Measurements from ENCODE around the gene MED12L. TPM values are rescaled to one million over a fixed set of nuclear protein-coding genes. Genes with fewer than 3 reads are reported as not detected.

Gene MED12L
- total RNA-seq, 2 experiments from 2014 or later: 1.5 to 1.8 TPM

DNA sequence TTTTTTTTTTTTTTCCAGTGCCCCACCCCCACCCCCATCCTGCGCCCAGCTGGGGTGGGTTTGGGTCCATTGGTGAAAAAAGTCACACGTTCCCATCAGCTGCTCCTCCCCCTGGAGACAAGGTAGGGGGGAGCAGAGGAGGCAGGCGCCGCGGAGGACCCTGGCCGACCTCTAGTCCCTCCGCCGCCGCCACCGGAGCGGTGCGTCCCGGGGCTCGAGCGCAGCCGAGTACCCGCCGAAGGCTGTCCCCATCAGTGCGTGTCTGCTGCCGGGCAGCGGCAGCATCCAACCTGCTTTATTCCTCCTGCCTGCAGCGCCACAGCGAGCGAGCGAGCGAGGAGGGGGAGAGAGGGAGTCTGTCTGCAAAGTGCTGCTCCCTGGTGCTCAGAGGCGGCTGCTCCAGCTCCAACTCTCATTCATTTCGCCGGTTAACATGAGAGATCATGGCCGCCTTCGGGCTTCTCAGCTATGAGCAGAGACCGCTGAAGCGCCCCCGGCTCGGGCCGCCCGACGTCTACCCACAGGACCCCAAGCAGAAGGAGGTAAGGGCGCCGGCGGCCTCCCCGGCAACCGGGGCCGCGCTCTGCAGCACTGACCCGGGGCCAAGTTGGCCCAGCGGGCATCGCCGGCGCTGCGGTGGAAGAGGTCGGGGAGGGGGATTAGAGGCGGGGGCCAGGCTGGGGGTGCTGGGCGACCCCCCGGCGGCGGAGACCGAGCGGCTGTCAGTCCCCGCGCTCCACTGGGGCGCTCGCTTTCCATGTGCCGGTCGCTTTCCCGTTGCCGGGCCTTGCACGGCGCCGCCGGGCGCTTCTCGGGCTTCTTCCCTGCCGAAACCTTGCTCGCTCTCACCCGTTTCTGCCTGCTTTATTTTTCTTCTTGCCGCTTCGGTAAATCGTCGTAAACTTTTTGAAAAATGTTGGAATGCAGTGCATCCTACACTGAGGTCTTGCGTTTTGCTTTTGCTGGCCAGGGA lies 1.3 kb downstream of the MED12L start:
- CTCF ChIA-PET: interaction anchor here (0.6 to 3.2 kb wide), 7 partner anchors 8 to 337 kb away, joined by 3 to 12 read pairs (median 3); no protein-coding TSS in a partner anchor
- POLR2A ChIA-PET: interaction anchor here (0.6 to 1.5 kb wide), 2 partner anchors 47 to 230 kb away, joined by 3 to 4 read pairs; partner anchors contain the start of gene GPR87

DNA sequence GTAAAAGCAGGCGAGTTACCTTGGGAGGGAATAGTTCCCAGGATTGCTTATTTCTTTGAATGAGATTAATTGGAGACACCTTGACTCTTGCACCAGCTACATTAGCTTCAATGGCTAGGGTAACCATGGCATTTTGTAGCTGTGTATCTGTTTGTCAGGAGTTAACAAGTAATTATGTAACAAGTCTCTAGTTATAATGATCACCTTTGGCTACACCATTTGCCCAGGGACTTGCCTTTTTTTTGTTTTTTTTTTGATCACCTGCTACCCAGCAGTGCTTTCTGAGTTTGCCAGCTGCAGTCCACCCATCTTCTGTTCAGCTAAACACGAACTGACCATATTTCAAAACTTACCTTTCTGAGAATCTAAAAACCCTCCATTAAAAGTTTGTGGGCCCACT lies 2.2 kb downstream of the MED12L start:
- ChIA-PET POLR2A (interaction anchor here (0.6 kb wide), 2 partner anchors 142 to 680 kb away, joined by 4 read pairs; partner anchors contain the start of gene TSC22D2), CTCF (interaction anchor here (0.6 kb wide), 1 partner anchor 20 kb away, joined by 3 read pairs; no protein-coding TSS in a partner anchor)

DNA sequence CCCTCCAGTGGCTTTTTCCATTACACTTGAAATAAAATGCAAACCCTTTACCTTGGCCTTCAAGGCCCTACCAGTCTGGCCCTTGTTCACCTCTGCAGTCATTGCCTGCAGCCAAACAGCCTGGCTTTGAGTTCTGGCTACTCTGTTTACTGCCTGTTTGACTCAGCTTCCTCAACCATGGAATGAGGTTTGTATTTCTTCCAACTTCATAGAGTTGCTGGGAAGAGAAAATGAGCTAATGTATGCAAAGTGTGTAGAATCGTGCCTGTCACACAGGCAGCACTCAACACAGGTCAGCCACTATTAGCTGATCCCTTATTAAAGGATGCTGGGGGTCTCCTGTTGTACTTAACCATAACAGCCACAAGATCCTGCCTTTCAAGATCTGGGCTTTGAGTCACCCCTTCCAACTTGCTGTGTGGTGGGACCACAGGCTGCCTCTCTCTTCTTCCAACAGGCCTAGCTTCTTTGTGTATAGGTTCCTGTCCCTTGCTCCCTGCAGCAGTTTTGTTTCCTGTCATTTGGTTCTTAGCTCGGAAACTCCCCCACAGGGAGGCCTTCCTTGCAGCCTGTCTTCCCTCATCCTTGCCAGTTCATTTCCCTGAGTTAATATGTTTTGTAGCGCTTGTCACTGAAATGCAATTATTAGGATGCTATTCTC lies 6.4 kb downstream of the MED12L start:
- CTCF ChIA-PET: interaction anchor here (0.6 kb wide), 1 partner anchor 21 kb away, joined by 3 read pairs; no protein-coding TSS in a partner anchor
- POLR2A ChIA-PET: no interaction called here

DNA sequence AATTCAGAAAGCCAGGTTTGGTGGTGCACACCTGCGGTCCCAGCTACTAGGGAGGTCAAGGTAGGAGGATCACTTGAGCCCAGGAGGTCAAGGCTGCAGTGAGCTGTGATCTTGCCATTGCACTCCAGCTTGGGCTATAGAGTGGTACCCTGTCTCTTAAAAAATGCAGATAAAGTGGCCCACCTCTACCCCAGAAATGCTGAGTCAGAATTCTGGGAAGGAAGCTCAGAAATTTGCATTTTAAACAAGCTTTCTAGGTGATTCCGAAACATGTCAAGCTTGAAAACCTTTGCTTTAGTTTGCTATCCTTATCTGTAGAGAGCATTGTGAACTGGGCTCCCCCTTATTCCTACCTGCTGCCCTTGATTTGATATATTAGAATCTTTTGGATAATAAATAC lies 7.7 kb downstream of the MED12L start:
- CTCF ChIA-PET: interaction anchor here (4.1 kb wide), 1 partner anchor 8 kb away, joined by 12 read pairs; the partner anchor contains the start of gene MED12L
- POLR2A ChIA-PET: no interaction called here

DNA sequence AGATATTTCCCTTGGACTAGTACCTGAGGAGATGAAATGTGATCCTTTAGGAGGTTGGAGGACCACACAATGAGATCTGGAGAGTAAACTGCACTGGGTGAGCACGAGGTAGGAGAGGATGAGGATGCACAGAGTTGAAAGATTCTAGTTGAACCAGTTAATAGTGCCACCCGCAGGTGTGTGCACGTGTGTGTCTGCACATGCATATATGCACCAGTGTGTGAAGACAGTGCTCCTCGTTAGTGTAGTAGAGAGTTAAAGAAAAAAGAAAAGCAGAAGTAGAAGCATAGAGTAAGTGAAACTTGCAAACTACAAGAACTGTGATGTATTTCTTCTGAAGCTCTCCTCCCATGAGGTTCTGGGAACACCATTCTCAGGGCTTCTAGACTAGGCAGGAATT lies 8.4 kb downstream of the MED12L start:
- POLR2A ChIA-PET: no interaction called here
- CTCF ChIA-PET: interaction anchor here (4.1 kb wide), 1 partner anchor 8 kb away, joined by 12 read pairs; the partner anchor contains the start of gene MED12L

DNA sequence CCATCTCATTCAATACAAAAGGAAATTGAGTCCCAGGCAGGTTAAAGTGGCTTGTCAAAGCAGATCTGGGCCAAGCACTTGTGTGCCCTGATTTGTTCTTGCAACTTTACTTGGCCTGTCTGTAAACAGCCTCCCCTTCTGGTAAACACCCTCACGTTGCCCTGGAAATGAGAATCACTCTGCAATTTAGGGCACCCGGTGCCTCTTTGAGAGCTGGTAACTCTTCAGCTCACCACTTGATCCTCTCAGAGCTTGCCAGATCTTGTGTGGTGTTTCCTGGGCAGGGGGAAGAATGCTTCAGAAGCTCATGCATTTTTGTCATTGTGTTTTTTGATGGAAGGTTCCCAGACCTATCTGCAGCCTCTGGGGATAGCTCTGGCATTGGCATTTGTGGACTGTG lies 11.3 kb downstream of the MED12L start:
- POLR2A ChIA-PET: interaction anchor here (0.6 kb wide), 2 partner anchors 21 to 46 kb away, joined by 4 read pairs; no protein-coding TSS in a partner anchor
- CTCF ChIA-PET: interaction anchor here (4.1 kb wide), 1 partner anchor 11 kb away, joined by 12 read pairs; the partner anchor contains the start of gene MED12L

DNA sequence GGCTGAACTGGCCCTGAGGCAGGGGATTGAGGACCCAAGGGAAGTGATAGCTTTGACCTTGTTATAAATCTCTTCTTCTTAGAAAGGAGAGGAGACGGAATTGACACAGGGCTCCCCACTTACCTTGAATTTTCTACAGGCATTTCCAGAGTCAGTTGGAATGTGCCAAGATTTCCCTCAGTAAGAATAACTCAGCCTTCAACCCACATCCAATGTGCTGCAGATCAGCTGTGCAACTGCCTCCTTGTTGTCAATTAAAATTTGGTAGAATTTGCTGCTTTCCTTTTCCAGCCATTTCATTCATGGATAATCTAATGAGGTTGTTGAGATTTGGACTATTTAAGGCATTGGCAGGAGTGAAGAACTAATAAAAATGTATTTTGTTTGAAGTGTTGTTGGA lies 14.6 kb downstream of the MED12L start:
- ChIA-PET CTCF (no interaction called here), POLR2A (no interaction called here)

DNA sequence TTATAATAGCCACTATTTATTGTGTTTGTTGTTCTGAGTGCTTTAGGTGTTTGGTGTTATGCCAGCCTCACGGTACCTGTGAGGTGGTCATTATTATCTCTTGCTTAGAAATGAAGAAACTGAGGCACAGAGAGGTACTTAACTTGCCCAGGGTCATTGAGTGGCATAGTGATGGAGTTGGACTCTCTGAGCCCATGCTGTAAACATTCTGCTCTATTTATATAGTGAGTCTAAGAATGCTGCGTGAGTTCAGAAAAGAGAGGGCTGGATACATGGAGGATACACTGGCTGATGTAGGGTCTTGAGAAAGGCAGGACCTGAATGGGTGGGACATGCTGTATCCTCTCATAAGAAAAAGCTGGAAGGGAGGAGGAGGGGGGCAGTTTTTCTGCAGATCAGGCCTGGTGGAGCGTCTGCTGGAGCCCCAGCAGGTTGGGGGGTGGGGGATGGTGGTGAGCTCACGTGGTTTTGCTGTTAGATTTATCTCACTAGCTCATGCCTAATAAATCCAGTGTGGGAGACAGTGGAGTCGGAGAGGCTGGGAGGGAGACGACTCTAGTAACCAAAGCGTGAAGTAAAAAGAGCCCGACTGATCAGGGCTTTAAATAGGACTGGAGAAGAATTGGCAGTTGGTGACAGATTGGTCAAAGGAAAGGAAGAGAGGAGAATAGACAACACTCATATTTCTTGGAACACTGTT lies 16.0 kb downstream of the MED12L start:
- POLR2A ChIA-PET: no interaction called here

DNA sequence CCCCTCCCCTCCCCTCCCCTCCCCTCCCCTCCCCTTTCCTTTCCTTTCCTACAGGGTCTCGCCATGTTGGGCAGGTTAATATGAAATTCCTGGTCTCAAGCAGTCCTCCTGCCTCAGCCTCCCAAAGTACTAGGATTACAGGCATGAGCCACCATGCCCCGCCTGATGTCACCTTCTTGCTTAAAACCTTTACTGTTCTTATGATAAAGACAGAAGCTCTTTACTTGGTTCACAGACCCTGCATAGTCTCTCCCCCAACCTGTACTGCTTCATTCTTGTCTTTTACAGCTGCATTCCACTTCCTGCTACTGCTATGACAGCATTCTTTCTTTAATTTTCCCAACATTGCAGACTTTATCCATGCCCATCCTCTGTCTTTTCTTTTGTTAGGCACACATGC lies 20.8 kb downstream of the MED12L start:
- CTCF ChIA-PET: no interaction called here
- POLR2A ChIA-PET: no interaction called here

More for the DNA sequence above, 16.0 kb downstream of the MED12L start:
- CTCF ChIA-PET: no interaction called here

DNA sequence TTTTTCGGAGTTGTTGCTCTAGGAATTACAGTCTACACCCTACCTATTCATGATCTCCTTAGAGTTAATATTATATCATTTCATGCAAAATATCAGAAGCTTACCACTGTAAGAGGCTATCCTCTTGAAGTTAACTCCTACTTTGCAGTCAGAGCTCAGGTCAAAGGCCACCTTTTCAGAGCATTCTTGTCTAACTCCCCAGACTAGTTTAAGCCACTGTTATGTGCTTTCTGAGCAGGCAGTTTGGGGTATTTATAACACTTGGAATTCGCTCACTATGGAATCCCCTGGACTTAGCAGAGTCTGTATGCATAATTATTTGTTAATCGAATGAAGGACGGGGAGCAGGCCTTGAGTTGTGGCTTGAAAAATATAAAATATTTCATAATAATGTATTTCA lies 21.7 kb downstream of the MED12L start:
- CTCF ChIA-PET: no interaction called here
- POLR2A ChIA-PET: no interaction called here

DNA sequence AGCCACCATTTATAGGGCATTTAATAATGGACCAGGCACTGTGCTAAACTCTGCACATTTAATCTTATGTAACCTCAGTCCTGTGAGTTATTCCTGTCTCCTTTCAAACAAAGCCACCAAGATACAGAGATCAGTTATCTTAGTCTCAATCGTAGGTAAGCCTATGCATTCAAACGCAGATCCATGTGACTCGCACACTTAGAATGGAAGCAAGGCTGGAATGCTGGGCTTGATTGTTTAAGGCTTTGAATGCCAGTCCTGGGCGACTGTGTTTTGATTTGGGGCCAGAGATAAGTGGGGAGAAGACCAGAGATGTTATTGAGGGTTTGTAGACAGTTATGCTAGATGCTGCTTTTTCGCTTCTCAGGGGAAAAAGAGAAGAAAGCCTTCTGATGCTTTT lies 22.2 kb downstream of the MED12L start:
- CTCF ChIA-PET: no interaction called here
- POLR2A ChIA-PET: no interaction called here

DNA sequence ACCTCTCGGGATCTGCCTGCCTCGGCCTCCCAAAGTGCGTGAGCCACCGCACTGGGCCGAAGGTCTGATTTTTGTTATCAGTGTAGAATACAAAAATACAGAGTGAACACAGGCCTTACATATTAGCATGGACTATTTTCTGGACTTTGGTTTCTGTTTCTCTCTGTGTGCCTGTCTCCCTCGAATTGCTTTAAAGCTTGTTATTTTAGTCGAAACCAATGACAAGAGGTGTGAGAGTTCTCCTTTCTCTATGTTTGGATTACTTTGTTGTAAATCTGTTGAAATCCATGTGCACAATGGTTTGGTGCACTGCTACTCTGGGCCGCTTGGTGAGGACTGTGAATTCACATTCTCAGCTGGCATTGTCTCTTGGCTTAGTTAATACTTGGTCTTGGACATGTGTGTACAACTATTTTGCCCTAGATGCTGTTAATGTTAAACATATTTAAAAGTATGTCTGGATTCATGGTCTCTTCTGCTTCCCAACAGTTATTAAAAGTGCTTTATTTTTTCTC lies 23.9 kb downstream of the MED12L start:
- ChIA-PET POLR2A (no interaction called here), CTCF (interaction anchor here (0.9 kb wide), 1 partner anchor 23 kb away, joined by 3 read pairs; no protein-coding TSS in a partner anchor)

DNA sequence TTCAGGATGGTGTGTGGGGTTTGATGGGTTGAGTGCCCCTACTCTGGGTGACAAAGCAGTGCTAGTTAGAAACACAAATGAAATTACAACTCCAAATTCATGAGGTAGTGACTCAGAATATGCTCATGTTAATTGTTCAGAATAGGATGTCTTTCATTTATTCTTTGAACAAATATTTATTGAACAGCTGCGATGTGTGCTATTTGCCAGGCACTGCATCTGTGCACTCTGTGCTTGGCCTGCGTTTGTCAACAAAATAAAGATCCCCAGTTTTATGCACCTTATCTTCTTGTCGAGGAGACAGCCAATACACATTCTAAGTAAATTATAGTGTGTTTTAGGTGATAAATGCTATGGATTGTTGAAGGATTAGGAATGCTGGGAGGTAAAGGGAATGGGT lies 27.3 kb downstream of the MED12L start:
- POLR2A ChIA-PET: no interaction called here
- CTCF ChIA-PET: no interaction called here

DNA sequence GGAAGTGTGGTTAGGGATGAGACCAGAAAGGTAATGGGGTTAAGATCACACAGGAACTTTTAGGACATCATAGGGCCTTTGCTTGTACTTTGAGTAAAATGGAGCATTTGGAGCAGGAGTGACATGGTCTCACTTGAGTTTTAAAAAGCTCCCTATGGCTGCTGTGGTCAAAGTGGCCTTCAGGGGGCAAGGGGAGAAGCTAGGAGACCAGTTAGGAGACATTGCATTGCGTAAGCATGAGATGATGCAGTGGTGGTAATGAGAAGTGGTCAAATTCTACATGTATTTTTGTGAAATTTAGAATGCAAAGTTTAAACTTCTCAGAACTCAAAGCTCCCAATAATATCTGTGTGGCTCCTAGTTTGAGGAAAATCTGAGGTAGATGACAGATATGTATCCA lies 27.9 kb downstream of the MED12L start:
- CTCF ChIA-PET: no interaction called here
- POLR2A ChIA-PET: no interaction called here

DNA sequence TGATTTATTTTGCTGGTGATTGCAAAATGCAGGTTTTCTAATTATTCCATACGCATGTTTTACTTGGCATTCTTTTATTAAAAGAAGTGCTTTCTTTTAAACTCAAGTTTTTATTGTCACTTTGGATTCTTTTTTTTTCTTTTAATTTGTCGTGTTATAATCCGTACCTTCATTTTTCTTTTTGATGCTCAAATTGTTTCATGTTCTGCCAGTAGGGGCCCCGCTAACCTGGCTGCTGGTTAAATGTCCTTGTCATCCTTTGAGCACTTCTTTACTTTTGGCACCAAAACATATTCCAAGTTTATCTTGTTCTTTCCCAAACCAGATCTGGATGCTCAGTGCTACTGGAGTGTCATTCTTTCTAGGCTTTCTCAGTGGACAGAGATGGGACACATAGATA lies 31.6 kb downstream of the MED12L start:
- ChIA-PET CTCF (no interaction called here), POLR2A (no interaction called here)

DNA sequence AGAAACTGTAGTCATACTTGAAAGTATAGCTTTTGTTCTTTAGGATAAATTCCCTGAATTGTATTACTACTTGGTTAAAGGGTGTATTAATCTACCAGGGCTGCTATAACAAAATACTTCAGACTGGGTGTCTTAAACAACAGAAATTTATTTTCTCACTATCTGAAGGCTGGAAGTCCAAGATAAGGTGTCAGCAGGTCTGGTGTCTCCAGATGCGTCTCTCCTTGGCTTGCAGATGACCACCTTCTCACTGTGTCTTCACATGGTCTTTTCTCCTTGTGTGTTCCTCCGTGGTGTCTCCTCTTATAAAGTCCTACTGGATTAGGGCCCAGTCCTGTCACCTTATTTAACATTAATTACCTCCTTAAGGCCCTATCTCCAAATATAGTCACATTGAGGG lies 33.7 kb downstream of the MED12L start:
- POLR2A ChIA-PET: no interaction called here
- CTCF ChIA-PET: no interaction called here

DNA sequence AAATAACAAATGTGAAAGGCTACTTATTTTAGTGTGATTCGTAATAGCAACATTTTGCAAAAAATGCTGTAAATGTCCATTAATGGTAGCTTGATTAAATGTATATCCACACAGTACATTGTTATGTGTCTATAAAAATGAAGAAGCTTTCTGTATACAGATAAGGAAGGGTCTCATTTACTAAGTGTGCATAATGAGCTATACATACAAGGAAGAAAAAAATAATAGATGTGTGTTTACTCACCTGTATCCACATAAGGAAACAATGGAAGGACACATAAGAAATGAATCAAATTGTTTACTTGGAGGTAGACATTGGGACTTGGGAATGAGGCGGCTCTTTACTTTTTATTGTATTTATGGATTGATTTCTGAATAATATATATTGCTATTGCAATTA lies 34.9 kb downstream of the MED12L start:
- ChIA-PET POLR2A (no interaction called here), CTCF (no interaction called here)

DNA sequence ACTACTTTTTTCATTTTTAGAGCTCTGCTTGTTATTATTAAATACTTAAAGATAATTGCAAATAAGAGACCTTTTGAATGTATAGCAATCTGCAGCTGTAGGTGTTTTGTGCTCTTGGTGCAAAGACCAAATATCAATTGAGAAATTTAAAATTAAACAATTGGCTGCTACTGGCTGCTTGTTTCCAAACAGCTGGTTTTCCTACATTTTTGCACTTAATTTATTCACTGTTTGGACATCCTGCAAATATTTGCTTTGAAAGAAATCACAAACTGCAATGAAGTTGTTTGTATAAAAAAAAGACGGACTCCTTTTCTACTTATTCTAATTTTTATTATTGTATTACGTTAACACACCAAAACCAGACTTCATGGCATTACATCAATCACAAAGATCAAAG lies 35.6 kb downstream of the MED12L start:
- POLR2A ChIA-PET: no interaction called here
- CTCF ChIA-PET: no interaction called here

DNA sequence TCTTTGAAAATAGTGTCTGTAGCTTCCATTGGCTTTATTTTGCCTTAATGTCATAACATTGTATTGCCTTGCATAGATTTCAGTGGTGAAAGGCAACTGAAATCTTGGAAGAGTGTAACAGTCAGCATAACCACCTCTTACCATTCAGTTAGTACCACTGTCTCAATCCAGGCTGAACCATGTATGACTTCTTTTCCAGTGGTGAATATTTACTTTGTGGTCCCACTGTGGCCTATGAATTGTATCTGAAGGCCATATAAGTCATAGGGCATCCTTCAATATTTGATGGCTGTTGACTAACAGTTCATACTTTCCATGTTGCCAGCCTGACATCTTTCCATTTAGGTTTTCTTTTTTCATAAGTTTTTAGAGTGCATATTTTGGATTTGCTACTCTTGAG lies 38.4 kb downstream of the MED12L start:
- ChIA-PET CTCF (no interaction called here), POLR2A (no interaction called here)

DNA sequence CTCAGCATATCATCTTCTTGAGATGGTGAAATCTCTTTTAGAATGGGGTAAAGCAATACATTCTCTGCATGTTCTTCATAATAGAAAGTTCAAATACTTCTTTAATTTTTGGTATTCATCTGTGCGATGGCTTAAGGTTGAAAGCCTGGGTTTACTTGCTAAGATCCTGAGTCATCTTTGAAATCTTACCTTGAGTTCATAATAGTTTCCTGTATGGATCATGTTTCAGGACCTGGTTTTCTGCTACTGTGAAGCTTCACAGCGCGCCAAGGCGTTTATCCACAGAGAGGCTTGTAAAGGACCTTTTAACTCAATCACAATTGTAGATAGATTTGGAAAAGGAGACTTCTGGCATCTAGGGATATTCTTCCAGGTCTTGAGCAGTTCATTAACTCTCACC lies 39.0 kb downstream of the MED12L start:
- CTCF ChIA-PET: no interaction called here
- POLR2A ChIA-PET: no interaction called here

Measured in activated CD8-positive, alpha-beta memory T cell treated with anti-CD3 and anti-CD28 coated beads for 36 hours (primary cell).